Measurements from ENCODE around the gene LRWD1.

GRCh38 chr7:102469351-102469971, 4.7 kb downstream of the LRWD1 start:
- TF ChIP-seq TAF1 (IDR thresholded peaks at IDR 0.05; ENCODE audit: borderline replicate concordance, insufficient read depth, low read length) (no peak), POLR2AphosphoS5 (IDR thresholded peaks at IDR 0.05; ENCODE audit: low read depth, low read length) (no peak)
